HepG2 (cell line): ENCODE measurements around the gene SCRT2. TPM values are rescaled to one million over a fixed set of nuclear protein-coding genes. Genes with fewer than 3 reads are reported as not detected.

Source experiments
- HNRNPUL1 ChIP-seq: fragments of 200-400 bp; formaldehyde crosslinking; IDR thresholded peaks from 2 replicates; pipeline ENCODE4 v1.6.1; 2017; ENCODE audit warnings: low read depth, mild to moderate bottlenecking, low read length, moderate library complexity
- IKZF1 ChIP-seq: fragments of 450-650 bp; IDR thresholded peaks from 2 replicates; pipeline ENCODE4 v1.7.1; 2016
- NRL ChIP-seq: sonication (generic); formaldehyde crosslinking; IDR thresholded peaks from 2 replicates; pipeline ENCODE4 v1.5.0; 2020; ENCODE audit warnings: missing genetic modification reagents, mild to moderate bottlenecking, moderate library complexity, borderline replicate concordance
- PITX1 ChIP-seq: sonication (generic); formaldehyde crosslinking; IDR thresholded peaks from 2 replicates; pipeline ENCODE4 v1.5.1; 2020; ENCODE audit warnings: mild to moderate bottlenecking, missing genetic modification reagents
- PLRG1 ChIP-seq: fragments of 450-650 bp; conservative IDR thresholded peaks from 2 replicates; pipeline ENCODE4 v1.6.1; 2016
- POLR2AphosphoS2 ChIP-seq: IDR thresholded peaks from 2 replicates; pipeline ENCODE4 v1.6.1; 2011; ENCODE audit warnings: low read depth, low read length, improper control_type of control experiment
- SATB2 ChIP-seq: sonication (generic); formaldehyde crosslinking; IDR thresholded peaks from 2 replicates; pipeline ENCODE4 v1.5.0; 2020; ENCODE audit warnings: missing genetic modification reagents
- SRSF4 ChIP-seq: fragments of 200-400 bp; formaldehyde crosslinking; IDR thresholded peaks from one replicate; pipeline ENCODE4 v1.6.1; 2018; ENCODE audit warnings: mild to moderate bottlenecking, low read depth, low read length, moderate library complexity; ENCODE audit not compliant: poor library complexity, severe bottlenecking
- TBL1XR1 ChIP-seq: fragments of 150-350 bp; IDR thresholded peaks from 2 replicates; pipeline ENCODE4 v1.6.1; 2014; ENCODE audit warnings: borderline replicate concordance, low read length; ENCODE audit not compliant: partially characterized antibody
- ZNF20 ChIP-seq: sonication (generic); formaldehyde crosslinking; IDR thresholded peaks from 2 replicates; pipeline ENCODE4 v1.4.0; 2020; ENCODE audit warnings: mild to moderate bottlenecking, moderate library complexity, missing genetic modification reagents
- ZNF530 ChIP-seq: sonication (generic); formaldehyde crosslinking; IDR thresholded peaks from 2 replicates; pipeline ENCODE4 v1.5.0; 2020; ENCODE audit warnings: low read depth, mild to moderate bottlenecking, missing genetic modification reagents
- ZNF839 ChIP-seq: sonication (generic); formaldehyde crosslinking; IDR thresholded peaks from 2 replicates; pipeline ENCODE4 v1.4.0; 2020; ENCODE audit warnings: missing genetic modification reagents, mild to moderate bottlenecking, borderline replicate concordance
- polyA plus RNA-seq, 8 experiments: library from polyadenylated mRNA; depleted of rRNA in 3 of 8; stranded (reverse) in 7 of 8; unstranded in 1 of 8; fragments of >200 nt; fragmentation: Illumina TruSeq in 4 of 8; extraction: Trizol in 4 of 8; gene quantifications; 2 replicates each; pipeline versions ENCODE4 v1.2.1 to v1.2.3, GENCODE V29; 2011 to 2016; ENCODE audit warnings: low read depth in 4 of 8, missing spikeins in 1 of 8, mixed read lengths in 1 of 8; ENCODE audit not compliant: insufficient read depth in 1 of 8
- total RNA-seq, 5 experiments: library from RNA; depleted of rRNA; stranded (reverse); fragments of >200 nt; fragmentation: Illumina TruSeq; extraction: Trizol; gene quantifications; 2 replicates each; pipeline ENCODE4 v1.2.3, GENCODE V29; 2016; ENCODE audit warnings: low read depth in 1 of 5
- TF ChIP-seq, protein P1 (sequence below): IDR thresholded peaks from 2 replicates; pipeline ENCODE4 v1.6.1; 2016; ENCODE audit warnings: missing biosample characterization, missing genetic modification reagents, low read depth
- TF ChIP-seq, protein P2 (sequence below): sonication (generic); formaldehyde crosslinking; IDR thresholded peaks from 2 replicates; pipeline ENCODE4 v1.4.0; 2020; ENCODE audit warnings: missing genetic modification reagents
- TF ChIP-seq, protein P3 (sequence below): sonication (generic); formaldehyde crosslinking; IDR thresholded peaks from 2 replicates; pipeline ENCODE4 v1.8.1; 2023; ENCODE audit warnings: mild to moderate bottlenecking, missing genetic modification reagents, borderline replicate concordance
- TF ChIP-seq, protein P4 (sequence below): sonication (generic); formaldehyde crosslinking; IDR thresholded peaks from 2 replicates; pipeline ENCODE4 v1.5.0; 2020; ENCODE audit warnings: mild to moderate bottlenecking, missing genetic modification reagents, borderline replicate concordance
- TF ChIP-seq, protein P5 (sequence below): sonication (generic); formaldehyde crosslinking; IDR thresholded peaks from 2 replicates; pipeline ENCODE4 v1.5.0; 2020; ENCODE audit warnings: mild to moderate bottlenecking, missing genetic modification reagents

The SCRT2 gene
- total and polyA plus RNA-seq, 2 of the 13 experiments (the other 11 are each of a cell fraction or from before 2014, with no cell fraction given): not detected

DNA sequence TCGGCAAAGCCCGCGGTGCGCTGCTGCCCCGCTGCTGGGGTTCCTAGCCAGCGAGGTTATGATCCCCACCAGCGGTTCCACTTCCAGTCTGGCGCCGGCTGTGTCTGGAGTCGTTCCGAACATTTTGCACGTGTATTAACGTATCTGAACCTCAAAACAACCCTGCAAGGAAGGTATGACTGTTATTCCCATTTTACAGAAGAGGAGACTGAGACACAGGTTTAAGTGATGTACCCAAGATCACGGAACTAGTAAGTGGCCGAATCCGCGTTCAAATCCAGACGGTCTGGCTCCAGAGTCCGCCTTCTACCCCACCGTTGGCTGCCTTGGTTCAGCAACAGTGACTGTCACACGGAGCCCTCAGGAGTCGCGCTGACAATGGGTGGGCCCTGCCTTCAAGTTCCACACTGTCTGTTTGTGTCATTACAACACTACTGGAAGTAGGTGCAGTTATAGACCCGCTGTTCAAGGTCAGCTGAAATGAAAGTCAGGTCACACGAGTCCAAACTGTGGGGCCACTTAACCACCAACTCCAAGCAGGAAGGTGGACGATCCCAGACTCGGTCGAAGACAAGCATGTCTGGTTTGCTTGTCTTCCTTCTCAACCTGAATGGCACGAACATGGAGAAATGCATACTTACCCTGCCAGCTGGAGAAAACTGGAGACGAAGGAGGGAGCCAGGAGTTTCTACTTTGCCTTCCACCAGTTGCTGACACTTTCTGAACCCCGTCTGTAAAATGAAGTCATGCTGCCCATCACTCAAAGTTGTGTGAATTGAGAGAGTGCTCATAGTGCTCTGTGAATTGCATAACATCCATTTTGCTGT lies 21.8 kb downstream of the SCRT2 start (continued):
- TF ChIP-seq SATB2 (CRISPR knock-in tag) (no peak), ZNF20 (CRISPR knock-in tag) (peak; percentile 93; the same call in 1 of the 2 replicates), POLR2AphosphoS2 (no peak), HNRNPUL1 (no peak), SRSF4 (no peak), IKZF1 (no peak), PITX1 (no peak), TBL1XR1 (peak; percentile 10), ZNF839 (CRISPR knock-in tag) (no peak; the same call in 1 of the 2 replicates), PLRG1 (no peak), NRL (peak; percentile 77), ZNF530 (CRISPR knock-in tag) (no peak)
- TF ChIP-seq, protein P1, sequence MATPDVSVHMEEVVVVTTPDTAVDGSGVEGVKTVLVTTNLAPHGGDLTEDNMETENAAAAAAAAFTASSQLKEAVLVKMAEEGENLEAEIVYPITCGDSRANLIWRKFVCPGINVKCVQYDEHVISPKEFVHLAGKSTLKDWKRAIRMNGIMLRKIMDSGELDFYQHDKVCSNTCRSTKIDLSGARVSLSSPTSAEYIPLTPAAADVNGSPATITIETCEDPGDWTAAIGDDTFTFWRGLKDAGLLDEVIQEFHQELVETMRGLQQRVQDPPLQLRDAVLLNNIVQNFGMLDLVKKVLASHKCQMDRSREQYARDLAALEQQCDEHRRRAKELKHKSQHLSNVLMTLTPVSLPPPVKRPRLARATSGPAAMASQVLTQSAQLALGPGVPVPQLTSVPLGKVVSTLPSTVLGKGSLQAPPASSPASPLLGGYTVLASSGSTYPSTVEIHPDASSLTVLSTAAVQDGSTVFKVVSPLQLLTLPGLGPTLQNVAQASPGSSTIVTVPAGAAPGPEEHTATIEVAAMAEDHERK (CRISPR knock-in tag): no peak
- TF ChIP-seq, protein P2, sequence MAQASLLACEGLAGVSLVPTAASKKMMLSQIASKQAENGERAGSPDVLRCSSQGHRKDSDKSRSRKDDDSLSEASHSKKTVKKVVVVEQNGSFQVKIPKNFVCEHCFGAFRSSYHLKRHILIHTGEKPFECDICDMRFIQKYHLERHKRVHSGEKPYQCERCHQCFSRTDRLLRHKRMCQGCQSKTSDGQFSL (CRISPR knock-in tag): no peak
- TF ChIP-seq, protein P3, sequence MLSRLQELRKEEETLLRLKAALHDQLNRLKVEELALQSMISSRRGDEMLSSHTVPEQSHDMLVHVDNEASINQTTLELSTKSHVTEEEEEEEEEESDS (CRISPR knock-in tag): no peak
- TF ChIP-seq, protein P4, sequence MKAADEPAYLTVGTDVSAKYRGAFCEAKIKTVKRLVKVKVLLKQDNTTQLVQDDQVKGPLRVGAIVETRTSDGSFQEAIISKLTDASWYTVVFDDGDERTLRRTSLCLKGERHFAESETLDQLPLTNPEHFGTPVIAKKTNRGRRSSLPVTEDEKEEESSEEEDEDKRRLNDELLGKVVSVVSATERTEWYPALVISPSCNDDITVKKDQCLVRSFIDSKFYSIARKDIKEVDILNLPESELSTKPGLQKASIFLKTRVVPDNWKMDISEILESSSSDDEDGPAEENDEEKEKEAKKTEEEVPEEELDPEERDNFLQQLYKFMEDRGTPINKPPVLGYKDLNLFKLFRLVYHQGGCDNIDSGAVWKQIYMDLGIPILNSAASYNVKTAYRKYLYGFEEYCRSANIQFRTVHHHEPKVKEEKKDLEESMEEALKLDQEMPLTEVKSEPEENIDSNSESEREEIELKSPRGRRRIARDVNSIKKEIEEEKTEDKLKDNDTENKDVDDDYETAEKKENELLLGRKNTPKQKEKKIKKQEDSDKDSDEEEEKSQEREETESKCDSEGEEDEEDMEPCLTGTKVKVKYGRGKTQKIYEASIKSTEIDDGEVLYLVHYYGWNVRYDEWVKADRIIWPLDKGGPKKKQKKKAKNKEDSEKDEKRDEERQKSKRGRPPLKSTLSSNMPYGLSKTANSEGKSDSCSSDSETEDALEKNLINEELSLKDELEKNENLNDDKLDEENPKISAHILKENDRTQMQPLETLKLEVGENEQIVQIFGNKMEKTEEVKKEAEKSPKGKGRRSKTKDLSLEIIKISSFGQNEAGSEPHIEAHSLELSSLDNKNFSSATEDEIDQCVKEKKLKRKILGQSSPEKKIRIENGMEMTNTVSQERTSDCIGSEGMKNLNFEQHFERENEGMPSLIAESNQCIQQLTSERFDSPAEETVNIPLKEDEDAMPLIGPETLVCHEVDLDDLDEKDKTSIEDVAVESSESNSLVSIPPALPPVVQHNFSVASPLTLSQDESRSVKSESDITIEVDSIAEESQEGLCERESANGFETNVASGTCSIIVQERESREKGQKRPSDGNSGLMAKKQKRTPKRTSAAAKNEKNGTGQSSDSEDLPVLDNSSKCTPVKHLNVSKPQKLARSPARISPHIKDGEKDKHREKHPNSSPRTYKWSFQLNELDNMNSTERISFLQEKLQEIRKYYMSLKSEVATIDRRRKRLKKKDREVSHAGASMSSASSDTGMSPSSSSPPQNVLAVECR (CRISPR knock-in tag): no peak; the same call in 1 of the 2 replicates
- TF ChIP-seq, protein P5, sequence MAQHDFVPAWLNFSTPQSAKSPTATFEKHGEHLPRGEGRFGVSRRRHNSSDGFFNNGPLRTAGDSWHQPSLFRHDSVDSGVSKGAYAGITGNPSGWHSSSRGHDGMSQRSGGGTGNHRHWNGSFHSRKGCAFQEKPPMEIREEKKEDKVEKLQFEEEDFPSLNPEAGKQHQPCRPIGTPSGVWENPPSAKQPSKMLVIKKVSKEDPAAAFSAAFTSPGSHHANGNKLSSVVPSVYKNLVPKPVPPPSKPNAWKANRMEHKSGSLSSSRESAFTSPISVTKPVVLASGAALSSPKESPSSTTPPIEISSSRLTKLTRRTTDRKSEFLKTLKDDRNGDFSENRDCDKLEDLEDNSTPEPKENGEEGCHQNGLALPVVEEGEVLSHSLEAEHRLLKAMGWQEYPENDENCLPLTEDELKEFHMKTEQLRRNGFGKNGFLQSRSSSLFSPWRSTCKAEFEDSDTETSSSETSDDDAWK (CRISPR knock-in tag): no peak
